Posterior cingulate gyrus (tissue), 11 donors: ENCODE data around the gene TKTL2.
"Not testable (repeated sequence)": the region's sequence is repeated elsewhere in the genome, so short reads cannot be mapped to it uniquely, and the experiment has no call there.

ENCODE experiments used
- DNase-seq, 10 donors: peaks; one replicate each; pipeline versions ENCODE4 v3.0.0 to v3.0.0-alpha.2; 2020 to 2021; ENCODE audit warnings: mixed read lengths in 3 of 10
- intact Hi-C: fragments of 100-400 bp; cut with DNase I; formaldehyde crosslinking; loops from one replicate; pipeline ENCODE4 v1.15.1; 2023

Gene TKTL2

DNA sequence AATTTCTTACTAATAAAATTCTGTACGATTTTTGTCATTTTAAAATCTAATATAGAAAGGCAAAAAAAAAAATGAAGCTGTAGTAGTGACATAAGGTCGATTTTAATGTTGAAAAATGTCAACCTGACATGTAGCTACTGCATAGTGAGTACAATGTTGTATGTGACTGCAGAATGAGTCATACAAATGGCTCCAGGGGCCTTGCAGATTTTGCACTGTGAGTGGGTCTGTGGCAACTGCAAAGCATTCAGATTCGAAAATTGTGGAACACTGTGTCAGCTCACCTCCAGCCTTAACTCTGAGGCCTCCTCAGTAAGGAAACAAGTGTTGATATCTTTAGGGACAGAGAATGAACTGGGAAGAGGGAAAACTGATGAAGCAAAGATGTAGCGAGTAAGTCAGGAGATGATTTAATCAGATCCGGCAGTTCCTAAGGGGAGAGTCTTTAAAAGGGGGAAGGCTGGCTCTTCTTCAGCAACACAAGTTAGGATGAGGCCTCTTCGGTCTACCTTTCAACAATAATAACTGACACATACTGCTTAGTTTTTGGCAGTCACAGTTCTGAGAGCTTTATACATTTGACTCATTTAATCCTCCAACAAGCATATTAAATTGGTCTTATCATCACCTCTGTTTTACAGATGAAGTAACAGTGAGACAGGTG, 24.9 kb downstream of the TKTL2 start:
- intact Hi-C loops = no loop called here
- DNase-seq = no peak

DNA sequence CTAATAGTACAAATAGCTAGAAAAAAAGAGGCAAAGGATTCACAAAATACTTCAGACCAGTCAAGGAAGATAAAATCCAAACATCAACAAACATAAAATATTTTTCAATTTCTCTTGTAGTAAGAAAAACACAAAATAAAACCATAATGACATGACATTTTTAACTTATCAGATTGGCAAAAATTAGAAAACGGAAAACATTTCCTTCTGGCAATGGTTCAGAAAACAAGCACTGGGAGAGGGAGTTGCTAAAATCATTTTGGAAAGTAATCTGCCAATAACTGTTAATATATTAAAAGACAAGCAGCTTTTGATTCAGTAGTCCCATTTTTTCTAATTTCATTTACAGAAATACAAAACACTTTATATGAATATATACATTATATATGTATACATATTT, 26.1 kb downstream of the TKTL2 start:
- intact Hi-C loops = no loop called here
- no peak for DNase-seq

DNA sequence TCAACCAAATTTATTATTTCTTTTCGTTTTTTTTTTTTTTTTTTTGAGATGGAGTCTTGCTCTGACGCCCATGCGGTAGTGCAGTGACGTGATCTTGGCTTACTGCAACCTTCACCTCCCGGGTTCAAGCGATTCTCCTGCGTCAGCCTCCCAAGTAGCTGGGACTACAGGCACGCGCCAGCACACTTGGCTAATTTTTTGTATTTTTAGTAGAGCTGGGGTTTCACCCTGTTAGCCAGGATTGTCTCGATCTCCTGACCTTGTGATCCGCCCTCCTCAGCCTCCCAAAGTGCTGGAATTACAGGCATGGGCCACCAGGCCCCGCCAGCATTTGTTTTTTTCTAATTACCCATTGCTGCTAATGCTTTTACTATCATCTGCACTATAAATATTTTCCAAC, 26.5 kb downstream of the TKTL2 start:
- intact Hi-C loops, DNase-seq: not testable (repeated sequence)

- no peak for DNase-seq
- intact Hi-C loops = no loop called here
Measured at GRCh38 chr4:163440040-163440439, 33.5 kb downstream of the TKTL2 start.
